Heart left ventricle (tissue), 13 donors: Measurements from ENCODE around the gene POU6F2.

Experiments
- CTCF ChIP-seq, 12 donors: fragments of 200-600 bp; sonication (generic) in 4 of 12; IDR thresholded peaks; one replicate each; pipeline versions ENCODE4 v1.5.0 to v1.8.0; 2018 to 2022; ENCODE audit warnings: antibody characterized with exemption in 12 of 12, mild to moderate bottlenecking in 5 of 12
- POLR2A ChIP-seq, 2 donors: fragments of 450-650 bp; IDR thresholded peaks; one replicate each; pipeline ENCODE4 v1.6.1; 2017; ENCODE audit warnings: antibody characterized with exemption in 2 of 2, mild to moderate bottlenecking in 2 of 2, moderate library complexity in 2 of 2
- donor health status: ischemic (EF 13 %, LVEDD 7.1; RV severe dilation, severe dysfunction).
- donor health status: DM: no; HTN: yes; CAD: no.
- donor health status: DM: no; HTN: no; CAD: no.
- donor health status: ischemic (EF 25% LVEDD 6.9; RV normal size, moderate dysfunction).
- donor health status: ischemic (EF 25% LVEDD 5.7; RV mildly dilated, moderate dysfunction).
- donor health status: ischemic (EF 35%, LVEDD 5.7; RV mildly dilated, moderate dysfunction).
- donor health status: nonischemic (EF 11% LVEDD 7.7; RV severe dilation, severe dysfunction).
- donor health status: DM: yes; HTN: yes; CAD: no.
- donor health status: PGD.
- donor health status: ischemic (EF 29% LVEDD 5.4; RV normal size, mild dysfunction).
- donor health status: nonischemic (EF 23%, LVEDD 6.1; RV moderate dilation, normal function).

GRCh38 chr7:39468808-39469374 lies 491.2 kb downstream of the POU6F2 start:
- TF ChIP-seq CTCF (IDR thresholded peaks at IDR 0.05) (no peak), POLR2A (IDR thresholded peaks at IDR 0.05) (no peak)
